GM23338 (cell line): ENCODE results near the gene NPC1. TPM values are rescaled to one million over a fixed set of nuclear protein-coding genes. Genes with fewer than 3 reads are reported as not detected.

Experiments
- CREB1 ChIP-seq: fragments of 250-450 bp; sonication (Bioruptor Pico); IDR thresholded peaks from 2 replicates; pipeline ENCODE4 v1.5.0; 2020; ENCODE audit warnings: low read depth, mild to moderate bottlenecking, moderate library complexity
- EZH2 ChIP-seq: fragments of 200-600 bp; sonication (generic); IDR thresholded peaks from one replicate; pipeline ENCODE4 v1.8.0; 2017; ENCODE audit warnings: antibody characterized with exemption, mild to moderate bottlenecking, low read depth; ENCODE audit not compliant: unreplicated experiment
- NANOG ChIP-seq: IDR thresholded peaks from 2 replicates; pipeline ENCODE4 v1.6.1; 2016; ENCODE audit warnings: antibody characterized with exemption, borderline replicate concordance
- REST ChIP-seq: IDR thresholded peaks from one replicate; pipeline ENCODE4 v1.6.1; 2018; ENCODE audit warnings: antibody characterized with exemption; ENCODE audit not compliant: unreplicated experiment
- STAT1 ChIP-seq: IDR thresholded peaks from one replicate; pipeline ENCODE4 v1.6.1; 2016; ENCODE audit warnings: antibody characterized with exemption; ENCODE audit not compliant: unreplicated experiment
- polyA plus RNA-seq: library from polyadenylated mRNA; unstranded; fragments of >200 nt; fragmentation: Nextera tagmentation; extraction: Ambion mirVana; gene quantifications from 2 replicates; pipeline ENCODE4 v1.2.1, GENCODE V29; 2016
- total RNA-seq: library from RNA; depleted of rRNA; stranded (reverse); fragments of >200 nt; shearing (Covaris generic); gene quantifications from 2 replicates; pipeline ENCODE4 v1.2.3, GENCODE V29; 2014
- TF ChIP-seq, protein P1 (sequence below): fragments of 250-450 bp; sonication (Bioruptor Pico); IDR thresholded peaks from 2 replicates; pipeline ENCODE4 v1.5.0; 2020; ENCODE audit warnings: mild to moderate bottlenecking, moderate library complexity
- TF ChIP-seq, protein P2 (sequence below): IDR thresholded peaks from 2 replicates; pipeline ENCODE4 v1.6.1; 2016; ENCODE audit warnings: antibody characterized with exemption

NPC1 gene
- total and polyA plus RNA-seq, 2 experiments from 2014 or later: 18.4 to 45.1 TPM

DNA sequence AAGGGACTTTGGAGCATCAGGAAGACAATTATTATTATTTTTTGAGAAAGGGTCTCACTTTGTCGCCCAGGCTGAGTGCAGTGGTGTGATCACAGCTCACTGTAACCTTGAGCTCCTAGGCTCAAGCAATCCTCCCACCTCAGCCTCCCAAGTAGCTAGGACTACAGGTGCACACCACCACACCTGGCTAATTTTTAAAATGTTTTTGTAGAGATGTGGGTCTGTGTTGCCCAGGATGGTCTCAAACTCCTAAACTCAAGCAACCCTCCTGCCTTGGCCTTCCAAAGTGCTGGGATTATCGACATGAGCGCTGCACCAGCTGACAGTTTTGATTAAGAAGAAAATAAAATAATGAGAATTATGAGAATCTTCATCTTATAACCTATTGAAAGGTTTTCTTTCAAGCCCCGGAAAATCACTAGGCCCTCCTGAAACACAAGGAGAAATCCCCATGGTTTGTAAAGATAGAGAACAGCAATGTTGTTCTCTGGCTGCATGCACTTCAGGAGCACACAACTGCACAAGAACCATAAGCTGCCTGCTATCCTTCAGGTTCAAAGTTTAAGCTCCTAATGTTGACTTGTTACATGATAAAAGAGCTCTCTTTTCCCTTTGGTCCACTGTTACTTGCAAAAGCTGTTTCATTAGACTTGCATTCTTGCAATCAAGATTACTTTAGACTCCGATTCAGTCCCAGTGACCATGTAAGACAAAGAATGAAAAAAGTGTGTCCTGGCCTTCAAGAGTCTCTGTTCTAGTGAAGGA is 16.8 kb downstream of the NPC1 start (continued):
- TF ChIP-seq, protein P1, sequence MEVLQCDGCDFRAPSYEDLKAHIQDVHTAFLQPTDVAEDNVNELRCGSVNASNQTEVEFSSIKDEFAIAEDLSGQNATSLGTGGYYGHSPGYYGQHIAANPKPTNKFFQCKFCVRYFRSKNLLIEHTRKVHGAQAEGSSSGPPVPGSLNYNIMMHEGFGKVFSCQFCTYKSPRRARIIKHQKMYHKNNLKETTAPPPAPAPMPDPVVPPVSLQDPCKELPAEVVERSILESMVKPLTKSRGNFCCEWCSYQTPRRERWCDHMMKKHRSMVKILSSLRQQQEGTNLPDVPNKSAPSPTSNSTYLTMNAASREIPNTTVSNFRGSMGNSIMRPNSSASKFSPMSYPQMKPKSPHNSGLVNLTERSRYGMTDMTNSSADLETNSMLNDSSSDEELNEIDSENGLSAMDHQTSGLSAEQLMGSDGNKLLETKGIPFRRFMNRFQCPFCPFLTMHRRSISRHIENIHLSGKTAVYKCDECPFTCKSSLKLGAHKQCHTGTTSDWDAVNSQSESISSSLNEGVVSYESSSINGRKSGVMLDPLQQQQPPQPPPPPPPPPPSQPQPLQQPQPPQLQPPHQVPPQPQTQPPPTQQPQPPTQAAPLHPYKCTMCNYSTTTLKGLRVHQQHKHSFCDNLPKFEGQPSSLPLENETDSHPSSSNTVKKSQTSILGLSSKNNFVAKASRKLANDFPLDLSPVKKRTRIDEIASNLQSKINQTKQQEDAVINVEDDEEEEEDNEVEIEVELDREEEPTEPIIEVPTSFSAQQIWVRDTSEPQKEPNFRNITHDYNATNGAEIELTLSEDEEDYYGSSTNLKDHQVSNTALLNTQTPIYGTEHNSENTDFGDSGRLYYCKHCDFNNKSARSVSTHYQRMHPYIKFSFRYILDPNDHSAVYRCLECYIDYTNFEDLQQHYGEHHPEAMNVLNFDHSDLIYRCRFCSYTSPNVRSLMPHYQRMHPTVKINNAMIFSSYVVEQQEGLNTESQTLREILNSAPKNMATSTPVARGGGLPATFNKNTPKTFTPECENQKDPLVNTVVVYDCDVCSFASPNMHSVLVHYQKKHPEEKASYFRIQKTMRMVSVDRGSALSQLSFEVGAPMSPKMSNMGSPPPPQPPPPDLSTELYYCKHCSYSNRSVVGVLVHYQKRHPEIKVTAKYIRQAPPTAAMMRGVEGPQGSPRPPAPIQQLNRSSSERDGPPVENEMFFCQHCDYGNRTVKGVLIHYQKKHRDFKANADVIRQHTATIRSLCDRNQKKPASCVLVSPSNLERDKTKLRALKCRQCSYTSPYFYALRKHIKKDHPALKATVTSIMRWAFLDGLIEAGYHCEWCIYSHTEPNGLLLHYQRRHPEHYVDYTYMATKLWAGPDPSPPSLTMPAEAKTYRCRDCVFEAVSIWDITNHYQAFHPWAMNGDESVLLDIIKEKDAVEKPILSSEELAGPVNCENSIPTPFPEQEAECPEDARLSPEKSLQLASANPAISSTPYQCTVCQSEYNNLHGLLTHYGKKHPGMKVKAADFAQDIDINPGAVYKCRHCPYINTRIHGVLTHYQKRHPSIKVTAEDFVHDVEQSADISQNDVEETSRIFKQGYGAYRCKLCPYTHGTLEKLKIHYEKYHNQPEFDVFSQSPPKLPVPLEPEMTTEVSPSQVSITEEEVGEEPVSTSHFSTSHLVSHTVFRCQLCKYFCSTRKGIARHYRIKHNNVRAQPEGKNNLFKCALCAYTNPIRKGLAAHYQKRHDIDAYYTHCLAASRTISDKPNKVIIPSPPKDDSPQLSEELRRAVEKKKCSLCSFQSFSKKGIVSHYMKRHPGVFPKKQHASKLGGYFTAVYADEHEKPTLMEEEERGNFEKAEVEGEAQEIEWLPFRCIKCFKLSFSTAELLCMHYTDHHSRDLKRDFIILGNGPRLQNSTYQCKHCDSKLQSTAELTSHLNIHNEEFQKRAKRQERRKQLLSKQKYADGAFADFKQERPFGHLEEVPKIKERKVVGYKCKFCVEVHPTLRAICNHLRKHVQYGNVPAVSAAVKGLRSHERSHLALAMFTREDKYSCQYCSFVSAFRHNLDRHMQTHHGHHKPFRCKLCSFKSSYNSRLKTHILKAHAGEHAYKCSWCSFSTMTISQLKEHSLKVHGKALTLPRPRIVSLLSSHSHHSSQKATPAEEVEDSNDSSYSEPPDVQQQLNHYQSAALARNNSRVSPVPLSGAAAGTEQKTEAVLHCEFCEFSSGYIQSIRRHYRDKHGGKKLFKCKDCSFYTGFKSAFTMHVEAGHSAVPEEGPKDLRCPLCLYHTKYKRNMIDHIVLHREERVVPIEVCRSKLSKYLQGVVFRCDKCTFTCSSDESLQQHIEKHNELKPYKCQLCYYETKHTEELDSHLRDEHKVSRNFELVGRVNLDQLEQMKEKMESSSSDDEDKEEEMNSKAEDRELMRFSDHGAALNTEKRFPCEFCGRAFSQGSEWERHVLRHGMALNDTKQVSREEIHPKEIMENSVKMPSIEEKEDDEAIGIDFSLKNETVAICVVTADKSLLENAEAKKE: no peak
- no peak for TF ChIP-seq NANOG
- no peak for TF ChIP-seq CREB1
- TF ChIP-seq, protein P2, sequence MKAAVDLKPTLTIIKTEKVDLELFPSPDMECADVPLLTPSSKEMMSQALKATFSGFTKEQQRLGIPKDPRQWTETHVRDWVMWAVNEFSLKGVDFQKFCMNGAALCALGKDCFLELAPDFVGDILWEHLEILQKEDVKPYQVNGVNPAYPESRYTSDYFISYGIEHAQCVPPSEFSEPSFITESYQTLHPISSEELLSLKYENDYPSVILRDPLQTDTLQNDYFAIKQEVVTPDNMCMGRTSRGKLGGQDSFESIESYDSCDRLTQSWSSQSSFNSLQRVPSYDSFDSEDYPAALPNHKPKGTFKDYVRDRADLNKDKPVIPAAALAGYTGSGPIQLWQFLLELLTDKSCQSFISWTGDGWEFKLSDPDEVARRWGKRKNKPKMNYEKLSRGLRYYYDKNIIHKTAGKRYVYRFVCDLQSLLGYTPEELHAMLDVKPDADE: no peak
- no peak for TF ChIP-seq STAT1
- TF ChIP-seq REST: no peak
- no peak for TF ChIP-seq EZH2
